ENCODE data around the gene NCAPH2.

The NCAPH2 gene

DNA sequence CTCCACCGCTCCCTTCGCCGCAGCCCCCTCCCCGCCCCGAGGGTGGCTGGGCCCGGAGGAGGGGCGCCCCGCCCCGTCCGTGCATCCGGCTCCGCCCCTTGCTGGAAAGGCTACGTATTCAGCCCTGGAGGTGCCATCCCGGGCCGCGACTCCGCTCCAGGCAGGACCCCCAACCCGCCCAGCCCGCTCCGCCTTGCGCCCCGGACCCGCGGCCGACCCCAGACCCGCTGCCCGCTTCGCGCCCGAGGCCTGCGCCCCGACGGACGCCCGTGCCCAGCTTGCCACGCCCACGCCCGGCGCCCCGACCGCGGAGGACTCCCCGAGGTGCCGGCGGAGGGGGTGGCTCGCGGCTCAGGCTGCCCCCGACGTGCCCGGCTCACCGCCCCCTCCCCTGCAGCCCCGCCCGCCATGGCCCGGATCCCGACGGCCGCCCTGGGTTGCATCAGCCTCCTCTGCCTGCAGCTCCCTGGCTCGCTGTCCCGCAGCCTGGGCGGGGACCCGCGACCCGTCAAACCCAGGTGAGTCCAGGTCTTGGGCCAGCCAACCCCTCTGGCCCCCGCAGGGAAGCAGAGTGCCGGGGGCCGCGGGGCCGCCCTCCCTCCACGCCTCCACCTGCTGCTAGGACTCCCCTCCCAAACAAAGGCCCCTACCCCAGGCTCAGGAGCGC lies 26.5 kb upstream of the NCAPH2 start, which contains the start of gene ADM2:
TSS of gene ADM2 (plus strand) at position 104 of the 667 bp plus-strand sequence. CDS start at position 409, 305 bp downstream.
- H3K4me3 ChIP-seq (ENCODE audit: low read depth, low read length): no peak within 1 kb of the TSS
- ChIA-PET POLR2A (no interaction called here), CTCF (interaction anchor here (1.2 kb wide), 1 partner anchor 16 kb away, joined by 5 read pairs; no protein-coding TSS in a partner anchor)
- H3K36me3 ChIP-seq (ENCODE audit: control insufficient read depth in 2 of 2, insufficient read depth in 1 of 2, low read length in 2 of 2): no peaks in the 10 kb centered on the region
- no peaks in the 10 kb centered on the region for H3K9me3 ChIP-seq (ENCODE audit: control insufficient read depth, insufficient read depth, low read depth, low read length)
- no peak for TF ChIP-seq BCL11A (tag by site-specific recombination; IDR thresholded peaks at IDR 0.05; ENCODE audit: low read depth)
- TF ChIP-seq KLF1 (tag by site-specific recombination; IDR thresholded peaks at IDR 0.05): peak; percentile 37
- H3K4me1 ChIP-seq (ENCODE audit: control insufficient read depth, insufficient read depth, low read length): no peaks in the 10 kb centered on the region
- peak within 1 kb of the TSS; percentile 49; the same call in 1 of the 2 replicates for H3K27ac ChIP-seq (ENCODE audit: extremely low read depth, low read depth, low read length)

DNA sequence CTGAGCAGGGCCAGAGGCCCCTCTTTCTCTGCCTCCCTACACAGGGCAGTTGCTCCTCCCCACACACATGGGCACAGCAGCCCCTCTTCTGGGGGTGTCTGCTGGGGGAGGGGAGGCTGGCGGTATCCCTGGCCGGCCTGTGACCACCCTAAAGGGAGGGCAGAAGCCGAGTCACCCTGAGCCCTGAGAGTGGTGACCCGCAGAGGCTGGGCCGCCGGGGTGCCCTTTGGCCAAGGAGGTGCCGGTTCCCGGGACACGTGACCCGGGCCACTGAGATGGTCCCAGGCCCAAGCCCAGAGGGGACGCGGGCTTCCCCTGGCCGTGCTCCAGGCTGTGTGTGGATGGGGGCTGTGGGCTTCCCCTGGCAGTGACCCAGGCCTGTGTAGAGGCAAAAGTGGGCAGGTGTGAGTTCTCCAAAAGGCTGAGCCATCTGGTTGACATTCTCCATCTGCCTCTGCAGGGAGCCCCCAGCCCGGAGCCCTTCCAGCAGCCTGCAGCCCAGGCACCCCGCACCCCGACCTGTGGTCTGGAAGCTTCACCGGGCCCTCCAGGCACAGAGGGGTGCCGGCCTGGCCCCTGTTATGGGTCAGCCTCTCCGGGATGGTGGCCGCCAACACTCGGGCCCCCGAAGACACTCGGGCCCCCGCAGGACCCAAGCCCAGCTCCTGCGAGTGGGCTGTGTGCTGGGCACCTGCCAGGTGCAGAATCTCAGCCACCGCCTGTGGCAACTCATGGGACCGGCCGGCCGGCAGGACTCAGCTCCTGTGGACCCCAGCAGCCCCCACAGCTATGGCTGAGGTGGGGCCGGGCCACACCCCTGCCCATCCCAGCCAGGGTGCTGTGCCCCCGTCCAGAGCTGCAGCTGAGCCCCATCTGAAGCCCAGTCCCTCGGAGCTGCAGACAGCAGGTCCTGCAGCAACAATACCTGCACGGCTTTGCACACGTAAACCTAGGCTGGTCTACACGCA lies 25.6 kb upstream of the NCAPH2 start:
- H3K4me1 ChIP-seq (ENCODE audit: control insufficient read depth, insufficient read depth, low read length): no peaks in the 10 kb centered on the region
- H3K4me3 ChIP-seq (ENCODE audit: low read depth, low read length): no peak overlapping the region
- H3K27ac ChIP-seq (ENCODE audit: extremely low read depth, low read depth, low read length): peak overlapping the region; percentile 49; the same call in 1 of the 2 replicates
- no peaks in the 10 kb centered on the region for H3K9me3 ChIP-seq (ENCODE audit: control insufficient read depth, insufficient read depth, low read depth, low read length)
- POLR2A ChIA-PET: no interaction called here
- CTCF ChIA-PET: interaction anchor here (0.6 to 1.0 kb wide), 3 partner anchors 10 to 69 kb away, joined by 3 read pairs; no protein-coding TSS in a partner anchor
- H3K36me3 ChIP-seq (ENCODE audit: control insufficient read depth in 2 of 2, insufficient read depth in 1 of 2, low read length in 2 of 2): no peaks in the 10 kb centered on the region
- TF ChIP-seq KLF7 (tag by site-specific recombination; IDR thresholded peaks at IDR 0.05; ENCODE audit: borderline replicate concordance) (no peak), ZNF394 (tag by site-specific recombination; IDR thresholded peaks at IDR 0.05; ENCODE audit: borderline replicate concordance) (no peak), ZNF274 (IDR thresholded peaks at IDR 0.05; ENCODE audit: low read length) (no peak), ZNF274 (tag by site-specific recombination; IDR thresholded peaks at IDR 0.05; ENCODE audit: borderline replicate concordance) (no peak), ZNF624 (tag by site-specific recombination; IDR thresholded peaks at IDR 0.05) (no peak), ZBTB8A (tag by site-specific recombination; IDR thresholded peaks at IDR 0.05) (no peak), ZNF23 (tag by site-specific recombination; IDR thresholded peaks at IDR 0.05; ENCODE audit: borderline replicate concordance) (no peak), KLF1 (tag by site-specific recombination; IDR thresholded peaks at IDR 0.05) (peak; percentile 22; the same call in 1 of the 2 replicates)

GRCh38 chr22:50483106-50483505 lies 24.9 kb upstream of the NCAPH2 start:
- no peaks in the 10 kb centered on the region for H3K9me3 ChIP-seq (ENCODE audit: control insufficient read depth, insufficient read depth, low read depth, low read length)
- POLR2A ChIA-PET: no interaction called here
- H3K4me3 ChIP-seq (ENCODE audit: low read depth, low read length): no peak overlapping the region
- no peak overlapping the region for H3K27ac ChIP-seq (ENCODE audit: extremely low read depth, low read depth, low read length)
- no peaks in the 10 kb centered on the region for H3K4me1 ChIP-seq (ENCODE audit: control insufficient read depth, insufficient read depth, low read length)
- H3K36me3 ChIP-seq (ENCODE audit: control insufficient read depth in 2 of 2, insufficient read depth in 1 of 2, low read length in 2 of 2): no peaks in the 10 kb centered on the region
- CTCF ChIA-PET: interaction anchor here (0.9 to 1.0 kb wide), 2 partner anchors 10 to 15 kb away, joined by 3 read pairs; no protein-coding TSS in a partner anchor
- TF ChIP-seq ZNF138 (tag by site-specific recombination; IDR thresholded peaks at IDR 0.05; ENCODE audit: borderline replicate concordance) (no peak), HOXD13 (CRISPR knock-in tag; IDR thresholded peaks at IDR 0.05; ENCODE audit: borderline replicate concordance) (no peak), SCRT2 (tag by site-specific recombination; IDR thresholded peaks at IDR 0.05) (no peak), ZNF16 (tag by site-specific recombination; IDR thresholded peaks at IDR 0.05; ENCODE audit: low read depth) (no peak), ZNF426 (tag by site-specific recombination; IDR thresholded peaks at IDR 0.05) (no peak), OVOL3 (tag by site-specific recombination; IDR thresholded peaks at IDR 0.05) (no peak), ZNF776 (tag by site-specific recombination; IDR thresholded peaks at IDR 0.05; ENCODE audit: borderline replicate concordance) (no peak), ZNF146 (tag by site-specific recombination; IDR thresholded peaks at IDR 0.05) (no peak), INSM2 (tag by site-specific recombination; IDR thresholded peaks at IDR 0.05) (no peak), EGR2 (tag by site-specific recombination; IDR thresholded peaks at IDR 0.05; ENCODE audit: low read depth) (no peak), ZNF701 (tag by site-specific recombination; IDR thresholded peaks at IDR 0.05) (no peak), KLF17 (tag by site-specific recombination; IDR thresholded peaks at IDR 0.05) (no peak)
- TF ChIP-seq, protein P1, sequence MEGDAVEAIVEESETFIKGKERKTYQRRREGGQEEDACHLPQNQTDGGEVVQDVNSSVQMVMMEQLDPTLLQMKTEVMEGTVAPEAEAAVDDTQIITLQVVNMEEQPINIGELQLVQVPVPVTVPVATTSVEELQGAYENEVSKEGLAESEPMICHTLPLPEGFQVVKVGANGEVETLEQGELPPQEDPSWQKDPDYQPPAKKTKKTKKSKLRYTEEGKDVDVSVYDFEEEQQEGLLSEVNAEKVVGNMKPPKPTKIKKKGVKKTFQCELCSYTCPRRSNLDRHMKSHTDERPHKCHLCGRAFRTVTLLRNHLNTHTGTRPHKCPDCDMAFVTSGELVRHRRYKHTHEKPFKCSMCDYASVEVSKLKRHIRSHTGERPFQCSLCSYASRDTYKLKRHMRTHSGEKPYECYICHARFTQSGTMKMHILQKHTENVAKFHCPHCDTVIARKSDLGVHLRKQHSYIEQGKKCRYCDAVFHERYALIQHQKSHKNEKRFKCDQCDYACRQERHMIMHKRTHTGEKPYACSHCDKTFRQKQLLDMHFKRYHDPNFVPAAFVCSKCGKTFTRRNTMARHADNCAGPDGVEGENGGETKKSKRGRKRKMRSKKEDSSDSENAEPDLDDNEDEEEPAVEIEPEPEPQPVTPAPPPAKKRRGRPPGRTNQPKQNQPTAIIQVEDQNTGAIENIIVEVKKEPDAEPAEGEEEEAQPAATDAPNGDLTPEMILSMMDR (tag by site-specific recombination; IDR thresholded peaks at IDR 0.05): no peak
